Hepatocyte (in vitro differentiated cells): ENCODE data around the gene FBXO10. TPM values are rescaled to one million over a fixed set of nuclear protein-coding genes. Genes with fewer than 3 reads are reported as not detected.
A peak's percentile ranks its signal among the peaks of the same experiment; 100 is the strongest.

Source experiments
- DNase-seq: peaks from one replicate; pipeline ENCODE4 v3.0.0-alpha.2; 2016; ENCODE audit warnings: low spot score
- H2AFZ ChIP-seq: fragments of 200-600 bp; sonication (generic); 2 replicates; pipeline ENCODE4 v1.6.0; 2016; ENCODE audit warnings: antibody characterized with exemption, mild to moderate bottlenecking
- H3K27ac ChIP-seq: fragments of 200-600 bp; sonication (generic); 2 replicates; pipeline ENCODE4 v1.5.1; 2016; ENCODE audit warnings: mild to moderate bottlenecking
- H3K27me3 ChIP-seq: fragments of 200-600 bp; sonication (generic); 2 replicates; pipeline ENCODE4 v1.6.1; 2016
- H3K36me3 ChIP-seq: fragments of 200-600 bp; sonication (generic); replicated peaks from 2 replicates; pipeline ENCODE4 v1.5.1; 2016; ENCODE audit warnings: low read depth; ENCODE audit not compliant: insufficient read depth
- H3K4me1 ChIP-seq: fragments of 200-600 bp; sonication (generic); 2 replicates; pipeline ENCODE4 v1.5.1; 2016; ENCODE audit warnings: mild to moderate bottlenecking, moderate library complexity; ENCODE audit not compliant: insufficient read depth
- H3K4me2 ChIP-seq: fragments of 200-600 bp; sonication (generic); 2 replicates; pipeline ENCODE4 v1.6.0; 2016
- H3K4me3 ChIP-seq: fragments of 200-600 bp; sonication (generic); 2 replicates; pipeline ENCODE4 v1.5.1; 2016; ENCODE audit warnings: mild to moderate bottlenecking
- H3K79me2 ChIP-seq: fragments of 200-600 bp; sonication (generic); 2 replicates; pipeline ENCODE4 v1.6.0; 2017; ENCODE audit warnings: mild to moderate bottlenecking
- H3K9me2 ChIP-seq: fragments of 200-600 bp; sonication (generic); replicated peaks from 2 replicates; pipeline ENCODE4 v1.6.0; 2017; ENCODE audit warnings: mild to moderate bottlenecking; ENCODE audit not compliant: insufficient read depth
- H3K9me3 ChIP-seq: fragments of 200-600 bp; sonication (generic); 2 replicates; pipeline ENCODE4 v1.5.1; 2016; ENCODE audit warnings: low read depth, mild to moderate bottlenecking
- H4K20me1 ChIP-seq: fragments of 200-600 bp; sonication (generic); 2 replicates; pipeline ENCODE4 v1.6.0; 2016; ENCODE audit warnings: mild to moderate bottlenecking; ENCODE audit not compliant: insufficient read depth, poor library complexity, severe bottlenecking
- EZH2 ChIP-seq: fragments of 200-600 bp; sonication (generic); IDR thresholded peaks from 2 replicates; pipeline ENCODE4 v1.6.1; 2016; ENCODE audit warnings: antibody characterized with exemption, mild to moderate bottlenecking, borderline replicate concordance
- EZH2phosphoT487 ChIP-seq: fragments of 200-600 bp; sonication (generic); IDR thresholded peaks from one replicate; pipeline ENCODE4 v1.6.1; 2018; ENCODE audit warnings: antibody characterized with exemption, mild to moderate bottlenecking, low read depth, moderate library complexity; ENCODE audit not compliant: unreplicated experiment, severe bottlenecking
- WGBS: methylation state at CpG from one replicate; pipeline ENCODE4 v1.1.6; 2016; ENCODE audit warnings: low lambda C conversion rate; ENCODE audit errors: missing lambda C conversion rate; 5-methylcytosine and 5-hydroxymethylcytosine counted together
- polyA plus RNA-seq: library from polyadenylated mRNA; unstranded; fragments of >200 nt; fragmentation: Nextera tagmentation; extraction: Ambion mirVana; gene quantifications from 2 replicates; pipeline ENCODE4 v1.2.1, GENCODE V29; 2016
- total RNA-seq: library from RNA; depleted of rRNA; stranded (reverse); fragments of >200 nt; gene quantifications from 2 replicates; pipeline ENCODE4 v1.2.3, GENCODE V29; 2014
- TF ChIP-seq, protein P1 (sequence below): fragments of 200-600 bp; sonication (generic); IDR thresholded peaks from 2 replicates; pipeline ENCODE4 v1.5.1; 2016; ENCODE audit warnings: antibody characterized with exemption, mild to moderate bottlenecking; ENCODE audit not compliant: poor library complexity

The FBXO10 gene
- total and polyA plus RNA-seq, 2 experiments from 2014 or later = 7.4 to 12.5 TPM

DNA sequence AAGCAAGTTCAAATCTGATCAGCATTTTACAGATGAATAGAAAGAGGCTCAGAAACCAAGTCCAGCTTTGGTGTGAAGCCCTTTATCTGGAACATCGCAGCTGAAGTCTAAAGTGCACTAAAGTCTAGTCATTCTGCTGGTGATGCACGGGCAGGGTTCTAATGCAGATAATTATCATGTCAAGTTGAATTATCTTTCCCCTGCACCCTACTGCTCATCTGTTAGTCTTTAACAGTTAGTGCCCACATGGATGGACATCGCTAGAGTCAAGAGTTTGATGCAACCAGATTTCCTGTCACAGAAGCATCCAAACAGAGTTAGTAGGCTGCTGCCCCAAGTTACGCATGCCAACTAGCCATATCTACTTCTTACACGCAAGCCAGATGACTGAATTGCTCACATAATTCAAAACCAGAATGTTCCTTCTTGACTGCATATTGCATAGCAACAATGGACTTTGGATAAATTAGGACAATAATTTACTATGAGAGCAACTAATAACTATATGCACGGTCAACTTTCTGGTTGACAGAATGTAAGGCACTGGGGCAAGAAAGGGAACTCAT, 17.8 kb upstream of the FBXO10 start:
- Histone ChIP-seq H2AFZ (peak overlapping the region; percentile 8), H3K27ac (no peak overlapping the region), H3K4me2 (peak overlapping the region; percentile 39), H3K4me1 (no peaks in the 10 kb centered on the region), H3K27me3 (peaks cover 3% of the 10 kb centered on the region), H3K9me3 (no peaks in the 10 kb centered on the region), H3K79me2 (peaks cover 33% of the 10 kb centered on the region), H3K9me2 (no peaks in the 10 kb centered on the region), H4K20me1 (peaks cover 5% of the 10 kb centered on the region), H3K4me3 (no peak overlapping the region), H3K36me3 (no peaks in the 10 kb centered on the region)
- WGBS = 86% methylated on average over 6 of the region's 6 CpGs
- no peak for TF ChIP-seq EZH2
- TF ChIP-seq, protein P1, sequence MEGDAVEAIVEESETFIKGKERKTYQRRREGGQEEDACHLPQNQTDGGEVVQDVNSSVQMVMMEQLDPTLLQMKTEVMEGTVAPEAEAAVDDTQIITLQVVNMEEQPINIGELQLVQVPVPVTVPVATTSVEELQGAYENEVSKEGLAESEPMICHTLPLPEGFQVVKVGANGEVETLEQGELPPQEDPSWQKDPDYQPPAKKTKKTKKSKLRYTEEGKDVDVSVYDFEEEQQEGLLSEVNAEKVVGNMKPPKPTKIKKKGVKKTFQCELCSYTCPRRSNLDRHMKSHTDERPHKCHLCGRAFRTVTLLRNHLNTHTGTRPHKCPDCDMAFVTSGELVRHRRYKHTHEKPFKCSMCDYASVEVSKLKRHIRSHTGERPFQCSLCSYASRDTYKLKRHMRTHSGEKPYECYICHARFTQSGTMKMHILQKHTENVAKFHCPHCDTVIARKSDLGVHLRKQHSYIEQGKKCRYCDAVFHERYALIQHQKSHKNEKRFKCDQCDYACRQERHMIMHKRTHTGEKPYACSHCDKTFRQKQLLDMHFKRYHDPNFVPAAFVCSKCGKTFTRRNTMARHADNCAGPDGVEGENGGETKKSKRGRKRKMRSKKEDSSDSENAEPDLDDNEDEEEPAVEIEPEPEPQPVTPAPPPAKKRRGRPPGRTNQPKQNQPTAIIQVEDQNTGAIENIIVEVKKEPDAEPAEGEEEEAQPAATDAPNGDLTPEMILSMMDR = no peak
- no peak for TF ChIP-seq EZH2phosphoT487
- DNase-seq = no peak

DNA sequence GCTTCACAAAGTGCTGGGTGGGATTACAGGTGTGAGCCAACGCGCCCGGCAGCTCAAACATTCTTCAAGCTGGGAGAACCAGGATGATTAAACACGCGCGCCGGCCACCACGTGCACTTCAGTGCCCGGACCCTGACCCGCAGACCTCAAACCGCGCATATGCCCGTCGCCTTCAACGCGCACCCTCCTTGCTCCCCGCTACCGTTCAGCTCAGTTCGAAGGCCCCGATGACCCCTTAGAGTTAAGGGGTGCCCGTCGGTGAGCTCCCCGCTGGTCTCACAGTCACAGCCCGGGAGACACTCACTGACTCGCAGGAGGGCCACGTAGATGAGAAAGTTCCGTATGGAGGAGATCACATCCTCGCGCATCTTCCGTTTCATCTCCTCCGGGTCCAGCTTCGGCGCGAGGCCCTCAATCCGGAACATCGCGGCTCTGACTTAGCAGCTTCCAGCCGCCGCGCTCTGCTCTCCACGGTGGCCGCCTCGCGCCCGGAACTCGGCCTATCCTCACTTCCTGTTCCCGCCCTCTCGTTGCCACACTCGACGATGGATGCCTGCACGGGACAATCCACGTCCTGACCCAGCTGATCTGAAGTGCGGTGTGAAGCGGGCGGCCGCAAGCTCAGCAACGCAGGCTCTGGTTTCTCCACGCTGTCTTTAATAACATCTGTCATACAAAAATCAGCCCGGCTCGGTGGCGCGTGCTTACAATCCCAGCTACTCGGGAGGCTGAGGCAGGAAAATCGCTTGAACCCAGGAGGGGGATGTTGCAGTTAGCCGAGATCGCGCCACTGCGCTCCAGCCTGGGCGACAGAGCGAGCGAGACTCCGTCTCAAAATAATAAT, 16.1 kb upstream of the FBXO10 start, which contains the start of gene TOMM5:
Gene TOMM5 (minus strand): TSS at position 490 of the 844 bp plus-strand sequence. CDS start 65 bp downstream, at position 425.
- TF ChIP-seq EZH2 (no peak), EZH2phosphoT487 (no peak)
- TF ChIP-seq, protein P1 = no peak
- H4K20me1 ChIP-seq = peaks cover 5% of the 10 kb centered on the region
- H3K4me2 ChIP-seq = peak within 1 kb of the TSS; percentile 79
- peak within 1 kb of the TSS; percentile 70 for H3K4me3 ChIP-seq
- no peaks in the 10 kb centered on the region for H3K4me1 ChIP-seq
- H3K27ac ChIP-seq = peak within 1 kb of the TSS; percentile 92
- H2AFZ ChIP-seq = peak within 1 kb of the TSS; percentile 91
- H3K9me2 ChIP-seq = no peaks in the 10 kb centered on the region
- WGBS = 1% methylated on average over 72 of the region's 72 CpGs
- no peaks in the 10 kb centered on the region for H3K9me3 ChIP-seq
- H3K36me3 ChIP-seq = no peaks in the 10 kb centered on the region
- H3K27me3 ChIP-seq = peaks cover 1% of the 10 kb centered on the region
- DNase-seq = peak; percentile 92
- H3K79me2 ChIP-seq = peaks cover 41% of the 10 kb centered on the region

DNA sequence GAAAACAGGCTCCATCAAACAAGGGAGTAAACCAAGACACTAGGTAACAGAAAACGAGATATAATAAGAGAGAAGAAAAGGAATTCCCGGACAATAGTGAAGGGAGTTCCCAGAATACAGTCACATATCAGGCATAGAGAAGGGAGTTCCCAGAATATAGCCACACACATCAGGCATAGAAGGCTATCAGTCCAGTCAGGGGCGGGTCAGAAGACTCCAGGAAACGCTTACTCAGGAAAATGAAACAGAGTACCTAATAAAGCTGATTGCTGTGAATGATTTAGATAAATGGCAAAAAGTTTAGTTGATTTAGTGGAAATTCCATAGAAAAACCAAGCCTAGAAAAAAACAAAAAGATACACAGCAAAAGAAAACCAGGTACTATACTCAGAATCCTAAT, 11.3 kb upstream of the FBXO10 start:
- Histone ChIP-seq H4K20me1 (peaks cover 5% of the 10 kb centered on the region), H3K79me2 (peaks cover 50% of the 10 kb centered on the region), H2AFZ (no peak overlapping the region), H3K4me3 (no peak overlapping the region), H3K36me3 (peaks cover 3% of the 10 kb centered on the region), H3K4me1 (no peaks in the 10 kb centered on the region), H3K27ac (no peak overlapping the region), H3K9me2 (no peaks in the 10 kb centered on the region), H3K27me3 (no peaks in the 10 kb centered on the region), H3K9me3 (no peaks in the 10 kb centered on the region), H3K4me2 (no peak overlapping the region)
- 97% methylated on average over 4 of the region's 4 CpGs for WGBS
- TF ChIP-seq, protein P1 = no peak
- TF ChIP-seq EZH2 = no peak
- no peak for DNase-seq
